OCI-LY1 (cell line): ENCODE data around the gene KIF22.

ENCODE experiments used
- CTCF ChIP-seq: fragments of 200-600 bp; sonication (generic), shearing (Covaris generic); IDR thresholded peaks from 2 replicates; pipeline ENCODE4 v1.5.1; 2017; ENCODE audit warnings: mild to moderate bottlenecking, antibody characterized with exemption, low read length, moderate library complexity, mixed read lengths
- EZH2 ChIP-seq: fragments of 200-600 bp; sonication (generic), shearing (Covaris generic); IDR thresholded peaks from 2 replicates; pipeline ENCODE4 v1.8.0; 2017; ENCODE audit warnings: borderline replicate concordance, mixed run types, mild to moderate bottlenecking, antibody characterized with exemption, low read length, moderate library complexity, mixed read lengths

DNA sequence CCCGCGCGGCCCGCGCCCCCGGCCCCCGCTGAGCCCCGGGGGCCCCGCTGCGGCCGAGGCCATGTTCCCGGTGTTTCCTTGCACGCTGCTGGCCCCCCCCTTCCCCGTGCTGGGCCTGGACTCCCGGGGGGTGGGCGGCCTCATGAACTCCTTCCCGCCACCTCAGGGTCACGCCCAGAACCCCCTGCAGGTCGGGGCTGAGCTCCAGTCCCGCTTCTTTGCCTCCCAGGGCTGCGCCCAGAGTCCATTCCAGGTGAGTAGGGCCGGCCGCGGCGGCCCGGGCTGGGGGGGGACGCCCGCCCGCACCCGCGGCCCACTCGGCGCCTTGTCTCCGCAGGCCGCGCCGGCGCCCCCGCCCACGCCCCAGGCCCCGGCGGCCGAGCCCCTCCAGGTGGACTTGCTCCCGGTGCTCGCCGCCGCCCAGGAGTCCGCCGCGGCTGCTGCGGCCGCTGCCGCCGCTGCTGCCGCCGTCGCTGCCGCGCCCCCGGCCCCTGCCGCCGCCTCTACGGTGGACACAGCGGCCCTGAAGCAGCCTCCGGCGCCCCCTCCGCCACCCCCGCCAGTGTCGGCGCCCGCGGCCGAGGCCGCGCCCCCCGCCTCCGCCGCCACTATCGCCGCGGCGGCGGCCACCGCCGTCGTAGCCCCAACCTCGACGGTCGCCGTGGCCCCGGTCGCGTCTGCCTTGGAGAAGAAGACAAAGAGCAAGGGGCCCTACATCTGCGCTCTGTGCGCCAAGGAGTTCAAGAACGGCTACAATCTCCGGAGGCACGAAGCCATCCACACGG lies 16.3 kb downstream of the KIF22 start:
- no peak for TF ChIP-seq CTCF
- TF ChIP-seq EZH2 = no peak
